Measurements from ENCODE around the gene CAMK2A.

The CAMK2A gene

GRCh38 chr5:150315245-150315644 lies 25.7 kb upstream of the CAMK2A start:
- Histone ChIP-seq H4K20me1 (ENCODE audit: low read depth, low read length) (no peaks in the 10 kb centered on the region), H2AFZ (ENCODE audit: low read depth, low read length, severe bottlenecking) (no peak overlapping the region)
- TF ChIP-seq EZH2phosphoT487 (conservative IDR thresholded peaks at IDR 0.05; ENCODE audit: low read length): no peak
- TF ChIP-seq CTCF (IDR thresholded peaks at IDR 0.05; ENCODE audit: insufficient read depth, low read length, poor library complexity, severe bottlenecking): no peak

GRCh38 chr5:150313921-150314716 lies 24.5 kb upstream of the CAMK2A start:
- no peak overlapping the region for H3K4me2 ChIP-seq (ENCODE audit: low read depth, low read length, poor library complexity, severe bottlenecking)
- TF ChIP-seq CTCF (IDR thresholded peaks at IDR 0.05; ENCODE audit: insufficient read depth, low read length, poor library complexity, severe bottlenecking) (no peak), EZH2phosphoT487 (conservative IDR thresholded peaks at IDR 0.05; ENCODE audit: low read length) (no peak)
- no peak overlapping the region for H3K9ac ChIP-seq (ENCODE audit: low read length)
- H3K27ac ChIP-seq (ENCODE audit: low read depth, low read length): no peak overlapping the region
- no peaks in the 10 kb centered on the region for H3K79me2 ChIP-seq (ENCODE audit: insufficient read depth, low read length)
- H4K20me1 ChIP-seq (ENCODE audit: low read depth, low read length): no peaks in the 10 kb centered on the region
- H2AFZ ChIP-seq (ENCODE audit: low read depth, low read length, severe bottlenecking): no peak overlapping the region
- no peaks in the 10 kb centered on the region for H3F3A ChIP-seq (ENCODE audit: insufficient read depth)
- H3K9me2 ChIP-seq (replicated peaks; ENCODE audit: insufficient read depth, low read length): no peaks in the 10 kb centered on the region
- H3K4me3 ChIP-seq (ENCODE audit: insufficient read depth, low read length, poor library complexity, severe bottlenecking): no peak overlapping the region
- H3K36me3 ChIP-seq (ENCODE audit: low read length): no peaks in the 10 kb centered on the region
- no peaks in the 10 kb centered on the region for H3K9me3 ChIP-seq (ENCODE audit: insufficient read depth, low read length)
- H3K27me3 ChIP-seq (ENCODE audit: low read length): no peaks in the 10 kb centered on the region

More at GRCh38 chr5:150315245-150315644, 25.7 kb upstream of the CAMK2A start:
- no peaks in the 10 kb centered on the region for H3K79me2 ChIP-seq (ENCODE audit: insufficient read depth, low read length)
- H3K9me2 ChIP-seq (replicated peaks; ENCODE audit: insufficient read depth, low read length): no peaks in the 10 kb centered on the region
- no peak overlapping the region for H3K9ac ChIP-seq (ENCODE audit: low read length)
- H3K27ac ChIP-seq (ENCODE audit: low read depth, low read length): no peak overlapping the region
- H3K36me3 ChIP-seq (ENCODE audit: low read length): no peaks in the 10 kb centered on the region
- no peak overlapping the region for H3K4me2 ChIP-seq (ENCODE audit: low read depth, low read length, poor library complexity, severe bottlenecking)
- H3K27me3 ChIP-seq (ENCODE audit: low read length): no peaks in the 10 kb centered on the region
- H3F3A ChIP-seq (ENCODE audit: insufficient read depth): no peaks in the 10 kb centered on the region
- no peaks in the 10 kb centered on the region for H3K9me3 ChIP-seq (ENCODE audit: insufficient read depth, low read length)
- H3K4me3 ChIP-seq (ENCODE audit: insufficient read depth, low read length, poor library complexity, severe bottlenecking): no peak overlapping the region

GRCh38 chr5:150313501-150313900 lies 23.9 kb upstream of the CAMK2A start:
- no peaks in the 10 kb centered on the region for H3F3A ChIP-seq (ENCODE audit: insufficient read depth)
- no peak overlapping the region for H3K4me2 ChIP-seq (ENCODE audit: low read depth, low read length, poor library complexity, severe bottlenecking)
- no peaks in the 10 kb centered on the region for H4K20me1 ChIP-seq (ENCODE audit: low read depth, low read length)
- no peak overlapping the region for H3K4me3 ChIP-seq (ENCODE audit: insufficient read depth, low read length, poor library complexity, severe bottlenecking)
- no peaks in the 10 kb centered on the region for H3K9me2 ChIP-seq (replicated peaks; ENCODE audit: insufficient read depth, low read length)
- H3K9me3 ChIP-seq (ENCODE audit: insufficient read depth, low read length): no peaks in the 10 kb centered on the region
- no peaks in the 10 kb centered on the region for H3K27me3 ChIP-seq (ENCODE audit: low read length)
- H3K36me3 ChIP-seq (ENCODE audit: low read length): no peaks in the 10 kb centered on the region
- TF ChIP-seq EZH2phosphoT487 (conservative IDR thresholded peaks at IDR 0.05; ENCODE audit: low read length) (no peak), CTCF (IDR thresholded peaks at IDR 0.05; ENCODE audit: insufficient read depth, low read length, poor library complexity, severe bottlenecking) (no peak)
- H3K79me2 ChIP-seq (ENCODE audit: insufficient read depth, low read length): no peaks in the 10 kb centered on the region
- no peak overlapping the region for H2AFZ ChIP-seq (ENCODE audit: low read depth, low read length, severe bottlenecking)
- no peak overlapping the region for H3K9ac ChIP-seq (ENCODE audit: low read length)
- no peak overlapping the region for H3K27ac ChIP-seq (ENCODE audit: low read depth, low read length)
